Osteoblast (primary cell): ENCODE data around the gene AGPS. TPM values are rescaled to one million over a fixed set of nuclear protein-coding genes. Genes with fewer than 3 reads are reported as not detected.

Experiments
- DNase-seq: peaks from one replicate; pipeline ENCODE4 v3.0.0; 2011; ENCODE audit warnings: low spot score, mixed read lengths; ENCODE audit not compliant: insufficient read length; ENCODE audit errors: missing footprints
- H2AFZ ChIP-seq: 2 replicates; pipeline ENCODE4 v1.6.0; 2011; ENCODE audit warnings: mild to moderate bottlenecking, low read length
- H3K27ac ChIP-seq: 2 replicates; pipeline ENCODE4 v1.5.1; 2011; ENCODE audit warnings: mild to moderate bottlenecking, low read depth, low read length, moderate library complexity
- H3K27me3 ChIP-seq: 2 replicates; pipeline ENCODE4 v1.6.0; 2012; ENCODE audit warnings: mild to moderate bottlenecking, control low read depth, inconsistent platforms, low read length, moderate library complexity; ENCODE audit not compliant: insufficient read depth
- H3K36me3 ChIP-seq: 2 replicates; pipeline ENCODE4 v1.5.1; 2011; ENCODE audit warnings: mild to moderate bottlenecking, low read length, control low read depth, moderate library complexity; ENCODE audit not compliant: insufficient read depth
- H3K4me1 ChIP-seq: 2 replicates; pipeline ENCODE4 v1.5.1; 2011; ENCODE audit warnings: mild to moderate bottlenecking, low read length, control low read depth, moderate library complexity; ENCODE audit not compliant: insufficient read depth
- H3K4me2 ChIP-seq: 2 replicates; pipeline ENCODE4 v1.6.0; 2011; ENCODE audit warnings: mild to moderate bottlenecking, low read length; ENCODE audit not compliant: insufficient read depth
- H3K4me3 ChIP-seq: fragments of 200-600 bp; sonication (generic); 3 replicates; pipeline ENCODE4 v1.5.1; 2012; ENCODE audit warnings: mild to moderate bottlenecking, low read length, inconsistent platforms; ENCODE audit not compliant: insufficient read depth
- H3K79me2 ChIP-seq: 2 replicates; pipeline ENCODE4 v1.6.0; 2012; ENCODE audit warnings: mild to moderate bottlenecking, low read length, control low read depth, inconsistent platforms; ENCODE audit not compliant: insufficient read depth
- H3K9me3 ChIP-seq: 2 replicates; pipeline ENCODE4 v1.5.1; 2011; ENCODE audit warnings: low read depth, low read length, control low read depth
- H4K20me1 ChIP-seq: 2 replicates; pipeline ENCODE4 v1.6.0; 2012; ENCODE audit warnings: mild to moderate bottlenecking, low read length, control low read depth; ENCODE audit not compliant: insufficient read depth
- total RNA-seq: library from RNA; depleted of rRNA; stranded (reverse); fragments of >200 nt; gene quantifications from 2 replicates; pipeline ENCODE4 v1.2.3, GENCODE V29; 2012
- TF ChIP-seq, protein P1 (sequence below): IDR thresholded peaks from 2 replicates; pipeline ENCODE4 v1.5.1; 2011; ENCODE audit warnings: mild to moderate bottlenecking, low read depth, low read length, moderate library complexity; ENCODE audit errors: extremely low read depth

The AGPS gene
- total RNA-seq, 1 donor: 34.0 TPM

- Histone ChIP-seq H3K27me3 (no peaks in the 10 kb centered on the region), H3K4me1 (peaks cover 22% of the 10 kb centered on the region), H3K79me2 (peaks cover 43% of the 10 kb centered on the region), H4K20me1 (peaks cover 6% of the 10 kb centered on the region), H2AFZ (peak overlapping the region; percentile 98), H3K9me3 (no peaks in the 10 kb centered on the region), H3K36me3 (no peaks in the 10 kb centered on the region), H3K4me2 (peak overlapping the region; percentile 94), H3K4me3 (peak overlapping the region; percentile 89), H3K27ac (peak overlapping the region; percentile 71)
- DNase-seq: peak; percentile 17
- TF ChIP-seq, protein P1, sequence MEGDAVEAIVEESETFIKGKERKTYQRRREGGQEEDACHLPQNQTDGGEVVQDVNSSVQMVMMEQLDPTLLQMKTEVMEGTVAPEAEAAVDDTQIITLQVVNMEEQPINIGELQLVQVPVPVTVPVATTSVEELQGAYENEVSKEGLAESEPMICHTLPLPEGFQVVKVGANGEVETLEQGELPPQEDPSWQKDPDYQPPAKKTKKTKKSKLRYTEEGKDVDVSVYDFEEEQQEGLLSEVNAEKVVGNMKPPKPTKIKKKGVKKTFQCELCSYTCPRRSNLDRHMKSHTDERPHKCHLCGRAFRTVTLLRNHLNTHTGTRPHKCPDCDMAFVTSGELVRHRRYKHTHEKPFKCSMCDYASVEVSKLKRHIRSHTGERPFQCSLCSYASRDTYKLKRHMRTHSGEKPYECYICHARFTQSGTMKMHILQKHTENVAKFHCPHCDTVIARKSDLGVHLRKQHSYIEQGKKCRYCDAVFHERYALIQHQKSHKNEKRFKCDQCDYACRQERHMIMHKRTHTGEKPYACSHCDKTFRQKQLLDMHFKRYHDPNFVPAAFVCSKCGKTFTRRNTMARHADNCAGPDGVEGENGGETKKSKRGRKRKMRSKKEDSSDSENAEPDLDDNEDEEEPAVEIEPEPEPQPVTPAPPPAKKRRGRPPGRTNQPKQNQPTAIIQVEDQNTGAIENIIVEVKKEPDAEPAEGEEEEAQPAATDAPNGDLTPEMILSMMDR: no peak
These were observed 676 bp upstream of the AGPS start for GRCh38 chr2:177391822-177392372.

GRCh38 chr2:177393203-177393755 is 706 bp downstream of the AGPS start:
- peak overlapping the region; percentile 89 for H3K4me3 ChIP-seq
- peak overlapping the region; percentile 94 for H3K4me2 ChIP-seq
- H3K36me3 ChIP-seq: no peaks in the 10 kb centered on the region
- H3K9me3 ChIP-seq: no peaks in the 10 kb centered on the region
- peak overlapping the region; percentile 98 for H2AFZ ChIP-seq
- peak; percentile 38 for DNase-seq
- peaks cover 35% of the 10 kb centered on the region for H3K4me1 ChIP-seq
- no peaks in the 10 kb centered on the region for H3K27me3 ChIP-seq
- H3K27ac ChIP-seq: peak overlapping the region; percentile 71
- TF ChIP-seq, protein P1: no peak
- H3K79me2 ChIP-seq: peaks cover 50% of the 10 kb centered on the region
- H4K20me1 ChIP-seq: peaks cover 8% of the 10 kb centered on the region

DNA sequence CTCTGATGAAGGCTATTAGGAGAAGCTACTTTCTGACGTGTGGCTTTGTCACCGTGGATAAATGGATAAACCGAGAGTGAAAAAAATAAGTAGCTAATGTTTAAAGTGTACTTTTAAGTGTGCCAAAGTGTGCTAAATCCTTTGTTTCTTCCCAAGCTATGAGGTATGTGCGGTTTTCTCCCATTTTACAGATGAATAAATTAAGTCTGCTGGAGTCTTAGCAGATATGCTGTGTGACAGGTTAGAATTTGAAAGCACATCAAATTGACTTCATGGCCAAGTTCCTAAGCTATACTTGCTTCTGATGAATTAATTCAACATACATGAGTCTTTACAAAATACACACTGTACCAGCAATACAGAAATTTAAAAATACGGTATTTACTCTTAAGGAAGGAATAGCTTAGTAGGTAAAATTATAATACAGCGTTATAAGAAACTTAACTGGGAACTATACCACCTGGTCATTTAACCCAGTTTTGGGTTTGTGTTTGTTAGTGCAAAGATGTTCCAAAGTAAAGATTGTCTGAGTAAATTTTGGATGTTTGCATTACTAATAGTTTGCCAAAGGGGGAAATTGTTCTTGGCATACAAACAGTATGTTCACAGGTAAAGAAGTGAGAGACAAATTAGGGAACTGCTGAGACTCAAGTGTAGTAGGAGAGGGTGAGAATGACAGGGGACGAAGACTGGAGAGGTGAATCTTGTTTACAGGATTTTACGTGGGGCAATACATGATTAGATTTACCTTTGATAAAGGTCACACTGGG is 1.4 kb downstream of the AGPS start:
- H3K4me3 ChIP-seq: peak overlapping the region; percentile 89
- H4K20me1 ChIP-seq: peaks cover 8% of the 10 kb centered on the region
- H3K27me3 ChIP-seq: no peaks in the 10 kb centered on the region
- H3K27ac ChIP-seq: no peak overlapping the region
- TF ChIP-seq, protein P1: no peak
- peak overlapping the region; percentile 94 for H3K4me2 ChIP-seq
- DNase-seq: no peak
- no peaks in the 10 kb centered on the region for H3K9me3 ChIP-seq
- peaks cover 57% of the 10 kb centered on the region for H3K79me2 ChIP-seq
- H3K36me3 ChIP-seq: no peaks in the 10 kb centered on the region
- H3K4me1 ChIP-seq: peaks cover 36% of the 10 kb centered on the region
- no peak overlapping the region for H2AFZ ChIP-seq

DNA sequence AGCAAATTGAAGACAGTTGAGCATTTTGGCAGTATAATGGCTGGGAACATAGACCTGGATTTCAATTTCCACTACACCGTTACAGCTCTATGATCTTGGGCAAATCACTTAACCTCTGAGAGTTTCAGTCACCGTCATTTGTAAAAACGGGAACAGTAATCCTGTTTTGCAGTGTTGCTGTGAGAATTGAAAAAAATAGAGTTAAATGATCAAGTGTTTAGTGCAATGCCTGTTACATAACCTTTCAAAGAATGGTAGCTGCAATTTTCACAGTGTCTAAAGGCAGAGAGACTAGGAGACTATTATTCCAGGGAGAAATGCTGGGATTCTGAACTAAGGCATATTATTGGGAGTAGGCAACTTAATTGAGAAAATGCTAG is 2.0 kb downstream of the AGPS start:
- Histone ChIP-seq H3K79me2 (peaks cover 63% of the 10 kb centered on the region), H2AFZ (no peak overlapping the region), H3K36me3 (no peaks in the 10 kb centered on the region), H3K4me3 (no peak overlapping the region), H3K27me3 (no peaks in the 10 kb centered on the region), H3K27ac (no peak overlapping the region), H3K9me3 (no peaks in the 10 kb centered on the region), H3K4me2 (no peak overlapping the region), H3K4me1 (peaks cover 36% of the 10 kb centered on the region), H4K20me1 (peaks cover 13% of the 10 kb centered on the region)
- DNase-seq: no peak
- TF ChIP-seq, protein P1: no peak
